ENCODE results near the gene IFT57. TPM values are rescaled to one million over a fixed set of nuclear protein-coding genes. Genes with fewer than 3 reads are reported as not detected.

IFT57 gene
- total and polyA plus RNA-seq, 7 donors, result 34.4 to 55.0 (median 42.5) TPM

GRCh38 chr3:108136561-108137459, 85.4 kb downstream of the IFT57 start:
- no peaks in the 10 kb centered on the region for H3K9me3 ChIP-seq
- TF ChIP-seq POLR2A (IDR thresholded peaks at IDR 0.05) (no peak), POLR2AphosphoS5 (IDR thresholded peaks at IDR 0.05) (no peak), EP300 (IDR thresholded peaks at IDR 0.05) (no peak)
- TF ChIP-seq, protein P1, sequence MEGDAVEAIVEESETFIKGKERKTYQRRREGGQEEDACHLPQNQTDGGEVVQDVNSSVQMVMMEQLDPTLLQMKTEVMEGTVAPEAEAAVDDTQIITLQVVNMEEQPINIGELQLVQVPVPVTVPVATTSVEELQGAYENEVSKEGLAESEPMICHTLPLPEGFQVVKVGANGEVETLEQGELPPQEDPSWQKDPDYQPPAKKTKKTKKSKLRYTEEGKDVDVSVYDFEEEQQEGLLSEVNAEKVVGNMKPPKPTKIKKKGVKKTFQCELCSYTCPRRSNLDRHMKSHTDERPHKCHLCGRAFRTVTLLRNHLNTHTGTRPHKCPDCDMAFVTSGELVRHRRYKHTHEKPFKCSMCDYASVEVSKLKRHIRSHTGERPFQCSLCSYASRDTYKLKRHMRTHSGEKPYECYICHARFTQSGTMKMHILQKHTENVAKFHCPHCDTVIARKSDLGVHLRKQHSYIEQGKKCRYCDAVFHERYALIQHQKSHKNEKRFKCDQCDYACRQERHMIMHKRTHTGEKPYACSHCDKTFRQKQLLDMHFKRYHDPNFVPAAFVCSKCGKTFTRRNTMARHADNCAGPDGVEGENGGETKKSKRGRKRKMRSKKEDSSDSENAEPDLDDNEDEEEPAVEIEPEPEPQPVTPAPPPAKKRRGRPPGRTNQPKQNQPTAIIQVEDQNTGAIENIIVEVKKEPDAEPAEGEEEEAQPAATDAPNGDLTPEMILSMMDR (IDR thresholded peaks at IDR 0.05), result no peak
- H3K36me3 ChIP-seq, result no peaks in the 10 kb centered on the region
- WGBS, 2 donors, result 51 to 72% methylated on average over 13 of the region's 13 CpGs
- no peaks in the 10 kb centered on the region for H3K27me3 ChIP-seq
- H3K4me3 ChIP-seq, result no peak overlapping the region
- DNase-seq, result no peak
- intact Hi-C loops (cut with DNase I), result no loop called here
- no peak overlapping the region for H3K27ac ChIP-seq
- peaks cover 0 to 11% (median 3%) of the 10 kb centered on the region in 4 donors for H3K4me1 ChIP-seq

DNA sequence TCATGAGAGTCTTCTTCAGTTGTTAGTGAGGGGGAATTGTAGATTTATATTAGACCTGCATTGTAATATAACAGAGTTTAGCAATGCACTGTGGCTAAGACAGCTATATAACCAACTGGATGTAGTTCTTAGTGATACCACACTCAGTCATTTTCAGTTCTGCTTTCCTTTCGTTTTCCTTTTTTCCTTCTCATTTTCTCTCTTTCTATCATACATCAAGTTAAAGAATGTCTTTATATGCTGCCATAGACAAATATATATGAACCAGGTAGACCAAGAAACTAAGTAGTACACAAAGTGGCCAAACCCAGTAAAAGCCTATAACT, 87.7 kb downstream of the IFT57 start:
- intact Hi-C loops (cut with DNase I), result no loop called here
- Histone ChIP-seq H3K4me1 (peaks cover 0 to 24% (median 4%) of the 10 kb centered on the region in 4 donors), H3K27ac (no peak overlapping the region), H3K27me3 (no peaks in the 10 kb centered on the region), H3K9me3 (no peaks in the 10 kb centered on the region), H3K4me3 (no peak overlapping the region), H3K36me3 (no peaks in the 10 kb centered on the region)
- DNase-seq, result no peak
- WGBS, 2 donors, result 52 to 69% methylated on average over 1 of the region's 1 CpG
- TF ChIP-seq POLR2AphosphoS5 (IDR thresholded peaks at IDR 0.05) (no peak), EP300 (IDR thresholded peaks at IDR 0.05) (no peak), POLR2A (IDR thresholded peaks at IDR 0.05) (no peak)
- TF ChIP-seq, protein P1 (IDR thresholded peaks at IDR 0.05), result no peak

GRCh38 chr3:108133858-108134554, 88.2 kb downstream of the IFT57 start:
- Histone ChIP-seq H3K27me3 (no peaks in the 10 kb centered on the region), H3K4me1 (peaks cover 0 to 24% (median 4%) of the 10 kb centered on the region in 4 donors), H3K36me3 (no peaks in the 10 kb centered on the region), H3K9me3 (no peaks in the 10 kb centered on the region), H3K27ac (no peak overlapping the region), H3K4me3 (no peak overlapping the region)
- TF ChIP-seq, protein P1 (IDR thresholded peaks at IDR 0.05), result no peak
- TF ChIP-seq POLR2AphosphoS5 (IDR thresholded peaks at IDR 0.05) (no peak), POLR2A (IDR thresholded peaks at IDR 0.05) (no peak), EP300 (IDR thresholded peaks at IDR 0.05) (no peak)
- 56 to 80% methylated on average over 5 of the region's 5 CpGs for WGBS, 2 donors
- DNase-seq, result no peak
- intact Hi-C loops (cut with DNase I), result no loop called here

- DNase-seq, result no peak
- H3K4me3 ChIP-seq, result no peak overlapping the region
- no peak overlapping the region for H3K27ac ChIP-seq
- TF ChIP-seq EP300 (IDR thresholded peaks at IDR 0.05), result no peak
- TF ChIP-seq, protein P1 (IDR thresholded peaks at IDR 0.05), result no peak
- TF ChIP-seq POLR2A (IDR thresholded peaks at IDR 0.05), result no peak
- TF ChIP-seq POLR2AphosphoS5 (IDR thresholded peaks at IDR 0.05), result no peak
- no peaks in the 10 kb centered on the region for H3K36me3 ChIP-seq
- H3K4me1 ChIP-seq, result peaks cover 0 to 24% (median 4%) of the 10 kb centered on the region in 4 donors
- no peaks in the 10 kb centered on the region for H3K9me3 ChIP-seq
- intact Hi-C loops (cut with DNase I), result no loop called here
- no peaks in the 10 kb centered on the region for H3K27me3 ChIP-seq
Measured at GRCh38 chr3:108133048-108133369, 89.2 kb downstream of the IFT57 start.
